ENCODE measurements around the gene LURAP1L.

Gene LURAP1L, protein sequence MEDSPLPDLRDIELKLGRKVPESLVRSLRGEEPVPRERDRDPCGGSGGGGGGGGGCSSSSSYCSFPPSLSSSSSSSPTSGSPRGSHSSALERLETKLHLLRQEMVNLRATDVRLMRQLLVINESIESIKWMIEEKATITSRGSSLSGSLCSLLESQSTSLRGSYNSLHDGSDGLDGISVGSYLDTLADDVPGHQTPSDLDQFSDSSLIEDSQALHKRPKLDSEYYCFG

DNA sequence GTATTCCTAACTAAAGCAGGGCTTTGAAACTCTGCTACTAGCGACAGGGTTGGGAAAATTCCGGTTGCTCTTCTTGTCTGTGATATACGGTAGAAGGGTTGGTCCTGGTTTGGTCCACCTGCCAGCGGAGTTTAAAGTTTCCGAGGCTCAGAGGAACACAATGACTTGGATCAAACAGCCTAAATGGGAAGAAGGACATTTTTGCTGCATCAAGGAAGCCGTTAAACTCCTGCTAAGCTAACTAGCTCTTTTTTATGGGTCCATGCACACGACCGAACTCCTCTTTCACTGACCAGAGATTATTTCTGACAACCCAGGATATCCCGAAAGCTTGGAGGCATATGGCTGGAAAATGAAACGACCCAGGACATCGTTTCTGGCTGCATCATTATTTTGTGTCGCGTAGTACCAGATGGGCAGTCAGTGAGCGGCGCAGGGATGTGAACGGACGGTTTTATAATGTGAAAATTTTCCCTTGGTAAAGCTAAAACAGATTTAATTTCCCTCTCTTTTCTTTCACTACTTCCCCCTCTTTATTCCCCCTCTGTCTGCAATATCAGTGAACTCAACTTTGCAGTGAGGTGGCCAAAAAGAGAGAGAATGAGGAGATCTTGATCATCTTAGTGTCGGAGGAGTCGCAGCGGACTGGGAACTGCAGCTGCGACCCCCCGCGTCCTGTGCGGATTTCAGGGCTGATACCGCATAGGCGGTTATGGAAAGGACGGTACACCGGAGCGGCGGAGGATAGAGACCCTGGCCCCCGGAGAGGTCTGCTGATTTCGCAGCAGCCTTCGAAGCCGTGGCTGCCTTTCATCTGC, at the start of gene LURAP1L:
LURAP1L (plus strand) TSS at position 160 of the 818 bp plus-strand sequence. CDS start 696 bp downstream, outside the sequence.
- TF ChIP-seq HOXD13 (CRISPR knock-in tag; IDR thresholded peaks at IDR 0.05; ENCODE audit: borderline replicate concordance) (0 out of 2 replicates have a peak, but pooled peaks have one; percentile 44), SCRT2 (tag by site-specific recombination; IDR thresholded peaks at IDR 0.05) (peak; percentile 44; the same call in 1 of the 2 replicates), ZEB2 (tag by site-specific recombination; IDR thresholded peaks at IDR 0.05) (peak; percentile 18; the same call in 1 of the 2 replicates), KLF8 (tag by site-specific recombination; IDR thresholded peaks at IDR 0.05) (peak; percentile 16; the same call in 1 of the 2 replicates), MEIS1 (CRISPR knock-in tag; IDR thresholded peaks at IDR 0.05; ENCODE audit: borderline replicate concordance) (no peak), GLIS1 (tag by site-specific recombination; IDR thresholded peaks at IDR 0.05) (peak; percentile 51; the same call in 1 of the 2 replicates), ZNF600 (tag by site-specific recombination; IDR thresholded peaks at IDR 0.05) (0 out of 2 replicates have a peak, but pooled peaks have one; percentile 15), ZNF2 (tag by site-specific recombination; IDR thresholded peaks at IDR 0.05) (0 out of 2 replicates have a peak, but pooled peaks have one; percentile 30), SP3 (tag by site-specific recombination; IDR thresholded peaks at IDR 0.05) (no peak), ZXDB (tag by site-specific recombination; IDR thresholded peaks at IDR 0.05) (peak; percentile 17; the same call in 1 of the 2 replicates), ZNF335 (tag by site-specific recombination; conservative IDR thresholded peaks at IDR 0.05) (peak; percentile 44; the same call in 1 of the 2 replicates), IKZF3 (tag by site-specific recombination; IDR thresholded peaks at IDR 0.05) (peak; percentile 61), ZFP37 (tag by site-specific recombination; IDR thresholded peaks at IDR 0.05) (0 out of 2 replicates have a peak, but pooled peaks have one; percentile 23)
- TF ChIP-seq, protein P1, sequence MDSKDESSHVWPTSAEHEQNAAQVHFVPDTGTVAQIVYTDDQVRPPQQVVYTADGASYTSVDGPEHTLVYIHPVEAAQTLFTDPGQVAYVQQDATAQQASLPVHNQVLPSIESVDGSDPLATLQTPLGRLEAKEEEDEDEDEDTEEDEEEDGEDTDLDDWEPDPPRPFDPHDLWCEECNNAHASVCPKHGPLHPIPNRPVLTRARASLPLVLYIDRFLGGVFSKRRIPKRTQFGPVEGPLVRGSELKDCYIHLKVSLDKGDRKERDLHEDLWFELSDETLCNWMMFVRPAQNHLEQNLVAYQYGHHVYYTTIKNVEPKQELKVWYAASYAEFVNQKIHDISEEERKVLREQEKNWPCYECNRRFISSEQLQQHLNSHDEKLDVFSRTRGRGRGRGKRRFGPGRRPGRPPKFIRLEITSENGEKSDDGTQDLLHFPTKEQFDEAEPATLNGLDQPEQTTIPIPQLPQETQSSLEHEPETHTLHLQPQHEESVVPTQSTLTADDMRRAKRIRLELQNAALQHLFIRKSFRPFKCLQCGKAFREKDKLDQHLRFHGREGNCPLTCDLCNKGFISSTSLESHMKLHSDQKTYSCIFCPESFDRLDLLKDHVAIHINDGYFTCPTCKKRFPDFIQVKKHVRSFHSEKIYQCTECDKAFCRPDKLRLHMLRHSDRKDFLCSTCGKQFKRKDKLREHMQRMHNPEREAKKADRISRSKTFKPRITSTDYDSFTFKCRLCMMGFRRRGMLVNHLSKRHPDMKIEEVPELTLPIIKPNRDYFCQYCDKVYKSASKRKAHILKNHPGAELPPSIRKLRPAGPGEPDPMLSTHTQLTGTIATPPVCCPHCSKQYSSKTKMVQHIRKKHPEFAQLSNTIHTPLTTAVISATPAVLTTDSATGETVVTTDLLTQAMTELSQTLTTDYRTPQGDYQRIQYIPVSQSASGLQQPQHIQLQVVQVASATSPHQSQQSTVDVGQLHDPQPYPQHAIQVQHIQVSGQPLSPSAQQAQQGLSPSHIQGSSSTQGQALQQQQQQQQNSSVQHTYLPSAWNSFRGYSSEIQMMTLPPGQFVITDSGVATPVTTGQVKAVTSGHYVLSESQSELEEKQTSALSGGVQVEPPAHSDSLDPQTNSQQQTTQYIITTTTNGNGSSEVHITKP (tag by site-specific recombination; IDR thresholded peaks at IDR 0.05) = peak; percentile 88
- TF ChIP-seq, protein P2, sequence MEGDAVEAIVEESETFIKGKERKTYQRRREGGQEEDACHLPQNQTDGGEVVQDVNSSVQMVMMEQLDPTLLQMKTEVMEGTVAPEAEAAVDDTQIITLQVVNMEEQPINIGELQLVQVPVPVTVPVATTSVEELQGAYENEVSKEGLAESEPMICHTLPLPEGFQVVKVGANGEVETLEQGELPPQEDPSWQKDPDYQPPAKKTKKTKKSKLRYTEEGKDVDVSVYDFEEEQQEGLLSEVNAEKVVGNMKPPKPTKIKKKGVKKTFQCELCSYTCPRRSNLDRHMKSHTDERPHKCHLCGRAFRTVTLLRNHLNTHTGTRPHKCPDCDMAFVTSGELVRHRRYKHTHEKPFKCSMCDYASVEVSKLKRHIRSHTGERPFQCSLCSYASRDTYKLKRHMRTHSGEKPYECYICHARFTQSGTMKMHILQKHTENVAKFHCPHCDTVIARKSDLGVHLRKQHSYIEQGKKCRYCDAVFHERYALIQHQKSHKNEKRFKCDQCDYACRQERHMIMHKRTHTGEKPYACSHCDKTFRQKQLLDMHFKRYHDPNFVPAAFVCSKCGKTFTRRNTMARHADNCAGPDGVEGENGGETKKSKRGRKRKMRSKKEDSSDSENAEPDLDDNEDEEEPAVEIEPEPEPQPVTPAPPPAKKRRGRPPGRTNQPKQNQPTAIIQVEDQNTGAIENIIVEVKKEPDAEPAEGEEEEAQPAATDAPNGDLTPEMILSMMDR (tag by site-specific recombination; IDR thresholded peaks at IDR 0.05) = no peak
- peaks cover 8% of the 10 kb centered on the region for H3K4me1 ChIP-seq (ENCODE audit: control insufficient read depth, insufficient read depth, low read length)
- H3K27ac ChIP-seq (ENCODE audit: extremely low read depth, low read depth, low read length) = peak within 1 kb of the TSS; percentile 87
- ChIA-PET POLR2A (interaction anchor here (0.6 to 3.1 kb wide), 7 partner anchors 10 to 78 kb away, joined by 3 to 17 read pairs (median 5); no protein-coding TSS in a partner anchor), CTCF (interaction anchor here (0.6 to 4.3 kb wide), 23 partner anchors 12 to 424 kb away, joined by 3 to 29 read pairs (median 6); no protein-coding TSS in a partner anchor)
- H3K9me3 ChIP-seq (ENCODE audit: control insufficient read depth, insufficient read depth, low read depth, low read length) = no peaks in the 10 kb centered on the region
- no peaks in the 10 kb centered on the region for H3K36me3 ChIP-seq (ENCODE audit: control insufficient read depth in 2 of 2, insufficient read depth in 1 of 2, low read length in 2 of 2)
- peak within 1 kb of the TSS; percentile 71 for H3K4me3 ChIP-seq (ENCODE audit: low read depth, low read length)

DNA sequence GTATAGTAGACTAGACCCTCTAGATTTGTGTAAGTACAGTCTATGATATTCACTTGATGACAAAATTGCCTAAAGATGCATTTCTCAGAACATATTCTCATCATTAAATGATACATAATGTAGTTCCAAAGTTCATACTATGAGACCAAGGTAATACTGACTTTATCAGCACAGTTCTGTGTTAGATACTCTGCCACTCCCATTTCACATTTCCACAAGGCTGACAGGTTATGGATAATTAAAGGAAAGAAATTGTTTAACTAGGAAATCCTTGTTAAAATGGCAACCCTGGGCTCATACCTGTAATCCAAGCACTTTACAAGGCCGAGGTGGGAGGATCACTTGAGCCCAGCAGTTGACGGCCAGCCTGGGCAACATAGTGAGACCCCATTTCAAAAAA, 48.0 kb upstream of the LURAP1L start:
- H3K9me3 ChIP-seq (ENCODE audit: control insufficient read depth, insufficient read depth, low read depth, low read length) = no peaks in the 10 kb centered on the region
- no peak overlapping the region for H3K27ac ChIP-seq (ENCODE audit: extremely low read depth, low read depth, low read length)
- no peak overlapping the region for H3K4me3 ChIP-seq (ENCODE audit: low read depth, low read length)
- TF ChIP-seq ZNF626 (tag by site-specific recombination; IDR thresholded peaks at IDR 0.05) = no peak
- TF ChIP-seq GLIS2 (tag by site-specific recombination; IDR thresholded peaks at IDR 0.05) = no peak
- no peak for TF ChIP-seq ZNF76 (tag by site-specific recombination; IDR thresholded peaks at IDR 0.05; ENCODE audit: borderline replicate concordance, low read depth)
- TF ChIP-seq, protein P3, sequence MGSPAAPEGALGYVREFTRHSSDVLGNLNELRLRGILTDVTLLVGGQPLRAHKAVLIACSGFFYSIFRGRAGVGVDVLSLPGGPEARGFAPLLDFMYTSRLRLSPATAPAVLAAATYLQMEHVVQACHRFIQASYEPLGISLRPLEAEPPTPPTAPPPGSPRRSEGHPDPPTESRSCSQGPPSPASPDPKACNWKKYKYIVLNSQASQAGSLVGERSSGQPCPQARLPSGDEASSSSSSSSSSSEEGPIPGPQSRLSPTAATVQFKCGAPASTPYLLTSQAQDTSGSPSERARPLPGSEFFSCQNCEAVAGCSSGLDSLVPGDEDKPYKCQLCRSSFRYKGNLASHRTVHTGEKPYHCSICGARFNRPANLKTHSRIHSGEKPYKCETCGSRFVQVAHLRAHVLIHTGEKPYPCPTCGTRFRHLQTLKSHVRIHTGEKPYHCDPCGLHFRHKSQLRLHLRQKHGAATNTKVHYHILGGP (tag by site-specific recombination; IDR thresholded peaks at IDR 0.05) = no peak
- TF ChIP-seq, protein P4, sequence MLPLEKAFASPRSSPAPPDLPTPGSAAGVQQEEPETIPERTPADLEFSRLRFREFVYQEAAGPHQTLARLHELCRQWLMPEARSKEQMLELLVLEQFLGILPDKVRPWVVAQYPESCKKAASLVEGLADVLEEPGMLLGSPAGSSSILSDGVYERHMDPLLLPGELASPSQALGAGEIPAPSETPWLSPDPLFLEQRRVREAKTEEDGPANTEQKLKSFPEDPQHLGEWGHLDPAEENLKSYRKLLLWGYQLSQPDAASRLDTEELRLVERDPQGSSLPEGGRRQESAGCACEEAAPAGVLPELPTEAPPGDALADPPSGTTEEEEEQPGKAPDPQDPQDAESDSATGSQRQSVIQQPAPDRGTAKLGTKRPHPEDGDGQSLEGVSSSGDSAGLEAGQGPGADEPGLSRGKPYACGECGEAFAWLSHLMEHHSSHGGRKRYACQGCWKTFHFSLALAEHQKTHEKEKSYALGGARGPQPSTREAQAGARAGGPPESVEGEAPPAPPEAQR (tag by site-specific recombination; IDR thresholded peaks at IDR 0.05) = no peak
- no peak for TF ChIP-seq ZNF169 (tag by site-specific recombination; IDR thresholded peaks at IDR 0.05)
- TF ChIP-seq, protein P5, sequence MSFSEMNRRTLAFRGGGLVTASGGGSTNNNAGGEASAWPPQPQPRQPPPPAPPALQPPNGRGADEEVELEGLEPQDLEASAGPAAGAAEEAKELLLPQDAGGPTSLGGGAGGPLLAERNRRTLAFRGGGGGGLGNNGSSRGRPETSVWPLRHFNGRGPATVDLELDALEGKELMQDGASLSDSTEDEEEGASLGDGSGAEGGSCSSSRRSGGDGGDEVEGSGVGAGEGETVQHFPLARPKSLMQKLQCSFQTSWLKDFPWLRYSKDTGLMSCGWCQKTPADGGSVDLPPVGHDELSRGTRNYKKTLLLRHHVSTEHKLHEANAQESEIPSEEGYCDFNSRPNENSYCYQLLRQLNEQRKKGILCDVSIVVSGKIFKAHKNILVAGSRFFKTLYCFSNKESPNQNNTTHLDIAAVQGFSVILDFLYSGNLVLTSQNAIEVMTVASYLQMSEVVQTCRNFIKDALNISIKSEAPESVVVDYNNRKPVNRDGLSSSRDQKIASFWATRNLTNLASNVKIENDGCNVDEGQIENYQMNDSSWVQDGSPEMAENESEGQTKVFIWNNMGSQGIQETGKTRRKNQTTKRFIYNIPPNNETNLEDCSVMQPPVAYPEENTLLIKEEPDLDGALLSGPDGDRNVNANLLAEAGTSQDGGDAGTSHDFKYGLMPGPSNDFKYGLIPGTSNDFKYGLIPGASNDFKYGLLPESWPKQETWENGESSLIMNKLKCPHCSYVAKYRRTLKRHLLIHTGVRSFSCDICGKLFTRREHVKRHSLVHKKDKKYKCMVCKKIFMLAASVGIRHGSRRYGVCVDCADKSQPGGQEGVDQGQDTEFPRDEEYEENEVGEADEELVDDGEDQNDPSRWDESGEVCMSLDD (tag by site-specific recombination; IDR thresholded peaks at IDR 0.05) = no peak
- ChIA-PET CTCF (interaction anchor here (0.6 to 2.5 kb wide), 5 partner anchors 17 to 307 kb away, joined by 3 to 13 read pairs (median 7); no protein-coding TSS in a partner anchor), POLR2A (no interaction called here)
- no peaks in the 10 kb centered on the region for H3K36me3 ChIP-seq (ENCODE audit: control insufficient read depth in 2 of 2, insufficient read depth in 1 of 2, low read length in 2 of 2)
- H3K4me1 ChIP-seq (ENCODE audit: control insufficient read depth, insufficient read depth, low read length) = no peaks in the 10 kb centered on the region
